Keratinocyte (primary cell): ENCODE measurements around the gene CISD3. TPM values are rescaled to one million over a fixed set of nuclear protein-coding genes. Genes with fewer than 3 reads are reported as not detected.

Experiments used
- DNase-seq: peaks from one replicate; pipeline ENCODE4 v3.0.0-alpha.2; 2011; ENCODE audit warnings: low read depth, missing footprints, low spot score
- FAIRE-seq: peaks from 2 replicates; lab custom pipeline; 2011; peaks lifted over from hg19 to GRCh38; lab: Jason Lieb, UNC
- H2AFZ ChIP-seq: 2 replicates; pipeline ENCODE4 v1.6.0; 2012; ENCODE audit warnings: low read length, control low read depth, inconsistent platforms; ENCODE audit not compliant: control insufficient read depth
- H3K27ac ChIP-seq: 2 replicates; pipeline ENCODE4 v1.5.1; 2011; ENCODE audit warnings: low read length; ENCODE audit not compliant: control insufficient read depth, insufficient read depth
- H3K27me3 ChIP-seq: 3 replicates; pipeline ENCODE4 v1.6.0; 2011; ENCODE audit warnings: low read length; ENCODE audit not compliant: control insufficient read depth, insufficient read depth; ENCODE audit errors: extremely low read depth
- H3K36me3 ChIP-seq, 2 experiments: 2 replicates in 1 of 2; 3 replicates in 1 of 2; pipeline ENCODE4 v1.5.1; 2011; ENCODE audit warnings: low read length in 2 of 2, mild to moderate bottlenecking in 1 of 2; ENCODE audit not compliant: control insufficient read depth in 2 of 2, insufficient read depth in 2 of 2; ENCODE audit errors: extremely low read depth in 1 of 2
- H3K4me1 ChIP-seq: 3 replicates; pipeline ENCODE4 v1.5.1; 2011; ENCODE audit warnings: low read length; ENCODE audit not compliant: control insufficient read depth, insufficient read depth; ENCODE audit errors: extremely low read depth
- H3K4me2 ChIP-seq: 3 replicates; pipeline ENCODE4 v1.6.0; 2011; ENCODE audit warnings: low read depth, low read length; ENCODE audit not compliant: control insufficient read depth, insufficient read depth; ENCODE audit errors: extremely low read depth
- H3K4me3 ChIP-seq, 3 experiments: fragments of 200-600 bp in 1 of 3; sonication (generic) in 1 of 3; 2 replicates in 2 of 3; 3 replicates in 1 of 3; pipeline ENCODE4 v1.5.1; 2011 to 2016; ENCODE audit warnings: low read length in 3 of 3, mild to moderate bottlenecking in 3 of 3, control low read depth in 2 of 3, inconsistent platforms in 1 of 3, low read depth in 1 of 3, mixed read lengths in 1 of 3, mixed run types in 1 of 3, moderate library complexity in 1 of 3; ENCODE audit not compliant: control insufficient read depth in 2 of 3, insufficient read depth in 2 of 3; ENCODE audit errors: extremely low read depth in 1 of 3
- H3K79me2 ChIP-seq: 2 replicates; pipeline ENCODE4 v1.6.0; 2012; ENCODE audit warnings: low read length; ENCODE audit not compliant: control insufficient read depth, insufficient read depth
- H3K9ac ChIP-seq: 3 replicates; pipeline ENCODE4 v1.6.0; 2011; ENCODE audit warnings: low read length; ENCODE audit not compliant: control insufficient read depth, insufficient read depth; ENCODE audit errors: extremely low read depth
- H3K9me1 ChIP-seq: 3 replicates; pipeline ENCODE4 v1.6.0; 2011; ENCODE audit warnings: low read length; ENCODE audit not compliant: control insufficient read depth, insufficient read depth; ENCODE audit errors: extremely low read depth
- H3K9me3 ChIP-seq: 2 replicates; pipeline ENCODE4 v1.5.1; 2012; ENCODE audit warnings: low read depth, low read length; ENCODE audit not compliant: control insufficient read depth
- H4K20me1 ChIP-seq: 3 replicates; pipeline ENCODE4 v1.6.0; 2011; ENCODE audit warnings: low read length; ENCODE audit not compliant: control insufficient read depth, insufficient read depth; ENCODE audit errors: extremely low read depth
- CTCF ChIP-seq, 3 experiments: IDR thresholded peaks in 1 of 3; conservative IDR thresholded peaks in 1 of 3; optimal IDR thresholded peaks in 1 of 3; 2 replicates in 2 of 3; 3 replicates in 1 of 3; pipeline versions ENCODE3 to v1.5.1; 2011; ENCODE audit warnings: low read length in 3 of 3, mild to moderate bottlenecking in 3 of 3, moderate library complexity in 2 of 3, control low read depth in 1 of 3, inconsistent platforms in 1 of 3; ENCODE audit not compliant: insufficient read depth in 2 of 3; ENCODE audit errors: extremely low read depth in 1 of 3
- EZH2 ChIP-seq: IDR thresholded peaks from one replicate; pipeline ENCODE4 v1.6.1; 2012; ENCODE audit warnings: inconsistent platforms, mild to moderate bottlenecking, low read length, moderate library complexity
- dilution Hi-C: fragments of 300-500 bp; cut with MboI; formaldehyde crosslinking; loops from one replicate; pipeline ENCODE4 v1.7.0; 2020; ENCODE audit warnings: low sequenced_read_pairs; ENCODE audit not compliant: extremely low pct_ligation_motif_present
- polyA plus RNA-seq, 5 experiments: library from polyadenylated mRNA; depleted of rRNA in 3 of 5; stranded (reverse) in 3 of 5; stranded (forward) in 1 of 5; unstranded in 1 of 5; fragments of >200 nt; gene quantifications; 1 replicate in 1 of 5; 2 replicates in 3 of 5; 3 replicates in 1 of 5; pipeline versions ENCODE4 v1.2.1 to v1.2.3, GENCODE V29; 2011 to 2012; ENCODE audit warnings: missing spikeins in 2 of 5, low read depth in 1 of 5, low replicate concordance in 1 of 5

The CISD3 gene
- polyA plus RNA-seq, 1 donor (not counting 4 experiments of a cell fraction or from before 2014, with no cell fraction given) = 17.1 TPM

- no peak for TF ChIP-seq EZH2
- no peak for TF ChIP-seq CTCF (optimal IDR thresholded peaks at IDR 0.05 in 1 of 3, IDR thresholded peaks at IDR 0.05 in 1 of 3, conservative IDR thresholded peaks at IDR 0.05 in 1 of 3; ENCODE audit: extremely low read depth in 1 of 3, insufficient read depth in 2 of 3, low read length in 3 of 3)
- DNase-seq (no peak), FAIRE-seq (no peak)
- Histone ChIP-seq H3K9me1 (no peaks in the 10 kb centered on the region), H3K4me1 (no peaks in the 10 kb centered on the region), H4K20me1 (no peaks in the 10 kb centered on the region), H3K9ac (no peak overlapping the region), H3K27me3 (peaks cover 3% of the 10 kb centered on the region), H2AFZ (no peak overlapping the region), H3K27ac (no peak overlapping the region), H3K79me2 (no peaks in the 10 kb centered on the region), H3K4me2 (no peak overlapping the region), H3K4me3 (no peak overlapping the region), H3K36me3 (no peaks in the 10 kb centered on the region), H3K9me3 (no peaks in the 10 kb centered on the region)
- dilution Hi-C loops = no loop called here
Observed at GRCh38 chr17:38693700-38694329, 36.3 kb upstream of the CISD3 start.

- Histone ChIP-seq H3K9me3 (no peaks in the 10 kb centered on the region), H3K79me2 (no peaks in the 10 kb centered on the region), H2AFZ (no peak overlapping the region), H3K36me3 (no peaks in the 10 kb centered on the region), H3K9me1 (no peaks in the 10 kb centered on the region), H3K4me3 (no peak overlapping the region), H3K27ac (no peak overlapping the region), H3K27me3 (peaks cover 3% of the 10 kb centered on the region), H3K4me2 (no peak overlapping the region), H4K20me1 (no peaks in the 10 kb centered on the region), H3K4me1 (peaks cover 15% of the 10 kb centered on the region), H3K9ac (no peak overlapping the region)
- no peak for TF ChIP-seq CTCF (optimal IDR thresholded peaks at IDR 0.05 in 1 of 3, IDR thresholded peaks at IDR 0.05 in 1 of 3, conservative IDR thresholded peaks at IDR 0.05 in 1 of 3; ENCODE audit: extremely low read depth in 1 of 3, insufficient read depth in 2 of 3, low read length in 3 of 3)
- TF ChIP-seq EZH2 = no peak
- no peak for FAIRE-seq
- no peak for DNase-seq
- dilution Hi-C loops = no loop called here
Observed at GRCh38 chr17:38697061-38697820, 32.9 kb upstream of the CISD3 start.
